Omental fat pad (tissue), 4 donors: ENCODE measurements around the gene AFAP1. TPM values are rescaled to one million over a fixed set of nuclear protein-coding genes. Genes with fewer than 3 reads are reported as not detected.

Source experiments
- ATAC-seq: fragments of 150-250 bp; one replicate; pipeline ENCODE4 v1.9.1; 2016; ENCODE audit warnings: mild to moderate bottlenecking, moderate library complexity; ENCODE audit not compliant: low FRiP score
- DNase-seq: peaks from one replicate; pipeline ENCODE4 v3.0.0-alpha.2; 2019; ENCODE audit warnings: low spot score
- total RNA-seq, 4 donors: library from RNA; depleted of rRNA; stranded (reverse); fragments of >200 nt; gene quantifications; one replicate each; pipeline ENCODE4 v1.1.0, GENCODE V29; 2016
- TF ChIP-seq, protein P1 (sequence below), 3 donors: fragments of 450-650 bp; IDR thresholded peaks; one replicate each; pipeline ENCODE4 v1.5.1; 2016 to 2017; ENCODE audit warnings: antibody characterized with exemption in 3 of 3, mild to moderate bottlenecking in 3 of 3, moderate library complexity in 2 of 3

Gene AFAP1, protein sequence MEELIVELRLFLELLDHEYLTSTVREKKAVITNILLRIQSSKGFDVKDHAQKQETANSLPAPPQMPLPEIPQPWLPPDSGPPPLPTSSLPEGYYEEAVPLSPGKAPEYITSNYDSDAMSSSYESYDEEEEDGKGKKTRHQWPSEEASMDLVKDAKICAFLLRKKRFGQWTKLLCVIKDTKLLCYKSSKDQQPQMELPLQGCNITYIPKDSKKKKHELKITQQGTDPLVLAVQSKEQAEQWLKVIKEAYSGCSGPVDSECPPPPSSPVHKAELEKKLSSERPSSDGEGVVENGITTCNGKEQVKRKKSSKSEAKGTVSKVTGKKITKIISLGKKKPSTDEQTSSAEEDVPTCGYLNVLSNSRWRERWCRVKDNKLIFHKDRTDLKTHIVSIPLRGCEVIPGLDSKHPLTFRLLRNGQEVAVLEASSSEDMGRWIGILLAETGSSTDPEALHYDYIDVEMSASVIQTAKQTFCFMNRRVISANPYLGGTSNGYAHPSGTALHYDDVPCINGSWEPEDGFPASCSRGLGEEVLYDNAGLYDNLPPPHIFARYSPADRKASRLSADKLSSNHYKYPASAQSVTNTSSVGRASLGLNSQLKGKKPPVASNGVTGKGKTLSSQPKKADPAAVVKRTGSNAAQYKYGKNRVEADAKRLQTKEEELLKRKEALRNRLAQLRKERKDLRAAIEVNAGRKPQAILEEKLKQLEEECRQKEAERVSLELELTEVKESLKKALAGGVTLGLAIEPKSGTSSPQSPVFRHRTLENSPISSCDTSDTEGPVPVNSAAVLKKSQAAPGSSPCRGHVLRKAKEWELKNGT
- 10 to 100 TPM; 24.6 to 35.5 (median 26.9) TPM for total RNA-seq

DNA sequence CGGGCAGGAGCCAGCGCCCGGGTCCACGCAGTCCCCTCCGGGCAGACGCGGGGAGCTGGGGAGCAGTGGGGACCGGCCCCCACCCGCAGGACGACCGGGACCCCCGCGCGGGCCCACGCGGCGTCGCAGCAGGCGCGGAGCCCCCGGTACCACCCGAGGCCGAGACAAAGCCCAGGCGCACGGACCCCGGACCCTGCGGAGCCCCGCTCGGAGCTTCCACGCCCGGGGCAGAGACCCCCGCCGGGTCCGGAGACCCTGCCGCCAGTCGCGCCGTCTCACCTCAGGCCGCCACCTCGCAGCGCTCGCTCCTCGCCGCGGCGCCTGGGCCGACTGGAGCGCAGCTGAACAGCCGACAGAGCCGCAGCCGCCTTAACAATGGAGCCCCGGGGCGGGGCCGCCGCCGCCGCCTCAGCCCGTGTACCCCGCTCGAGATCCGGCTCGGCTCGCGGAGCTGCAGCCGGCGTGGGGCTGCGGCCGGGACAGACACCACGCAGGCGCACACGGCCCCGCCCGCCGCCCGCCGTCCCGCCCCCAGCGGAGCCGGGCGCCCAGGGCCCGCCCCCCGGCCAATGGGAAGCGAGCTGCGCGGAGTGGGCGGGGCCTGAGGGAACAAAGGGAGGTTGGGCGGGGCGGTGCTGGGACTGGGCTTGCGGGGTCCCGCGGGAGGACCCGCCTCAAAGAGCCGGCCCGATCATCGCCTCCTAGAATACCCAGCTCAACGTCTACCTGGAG, at the start of gene AFAP1:
Gene AFAP1, minus strand, starts transcription at position 485 of the 732 bp plus-strand sequence. CDS start 67,783 bp downstream, outside the sequence.
- ATAC-seq (peak; percentile 91), DNase-seq (peak; percentile 64)
- TF ChIP-seq, protein P1, sequence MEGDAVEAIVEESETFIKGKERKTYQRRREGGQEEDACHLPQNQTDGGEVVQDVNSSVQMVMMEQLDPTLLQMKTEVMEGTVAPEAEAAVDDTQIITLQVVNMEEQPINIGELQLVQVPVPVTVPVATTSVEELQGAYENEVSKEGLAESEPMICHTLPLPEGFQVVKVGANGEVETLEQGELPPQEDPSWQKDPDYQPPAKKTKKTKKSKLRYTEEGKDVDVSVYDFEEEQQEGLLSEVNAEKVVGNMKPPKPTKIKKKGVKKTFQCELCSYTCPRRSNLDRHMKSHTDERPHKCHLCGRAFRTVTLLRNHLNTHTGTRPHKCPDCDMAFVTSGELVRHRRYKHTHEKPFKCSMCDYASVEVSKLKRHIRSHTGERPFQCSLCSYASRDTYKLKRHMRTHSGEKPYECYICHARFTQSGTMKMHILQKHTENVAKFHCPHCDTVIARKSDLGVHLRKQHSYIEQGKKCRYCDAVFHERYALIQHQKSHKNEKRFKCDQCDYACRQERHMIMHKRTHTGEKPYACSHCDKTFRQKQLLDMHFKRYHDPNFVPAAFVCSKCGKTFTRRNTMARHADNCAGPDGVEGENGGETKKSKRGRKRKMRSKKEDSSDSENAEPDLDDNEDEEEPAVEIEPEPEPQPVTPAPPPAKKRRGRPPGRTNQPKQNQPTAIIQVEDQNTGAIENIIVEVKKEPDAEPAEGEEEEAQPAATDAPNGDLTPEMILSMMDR (IDR thresholded peaks at IDR 0.05) = no peak

DNA sequence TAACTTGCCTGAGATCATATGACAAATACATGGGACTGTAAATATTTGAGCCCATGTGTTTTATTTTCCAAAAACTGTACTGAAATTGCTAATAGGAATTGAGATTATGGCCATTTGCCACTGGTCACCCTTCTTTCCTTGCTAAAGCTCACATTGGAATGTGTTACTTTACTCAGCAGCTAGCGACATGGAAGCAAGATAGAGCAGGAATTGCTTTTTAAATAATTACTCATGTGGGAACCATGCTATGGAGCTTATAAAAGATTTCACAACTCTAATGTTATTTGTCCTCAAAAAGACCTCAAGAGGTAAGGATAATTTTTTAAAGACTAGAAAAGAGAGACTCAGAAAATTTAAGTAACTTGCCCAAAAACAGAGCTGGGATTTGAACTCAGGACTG, 48.8 kb upstream of the AFAP1 start:
- TF ChIP-seq, protein P1 (IDR thresholded peaks at IDR 0.05) = no peak
- ATAC-seq (no peak), DNase-seq (no peak)

DNA sequence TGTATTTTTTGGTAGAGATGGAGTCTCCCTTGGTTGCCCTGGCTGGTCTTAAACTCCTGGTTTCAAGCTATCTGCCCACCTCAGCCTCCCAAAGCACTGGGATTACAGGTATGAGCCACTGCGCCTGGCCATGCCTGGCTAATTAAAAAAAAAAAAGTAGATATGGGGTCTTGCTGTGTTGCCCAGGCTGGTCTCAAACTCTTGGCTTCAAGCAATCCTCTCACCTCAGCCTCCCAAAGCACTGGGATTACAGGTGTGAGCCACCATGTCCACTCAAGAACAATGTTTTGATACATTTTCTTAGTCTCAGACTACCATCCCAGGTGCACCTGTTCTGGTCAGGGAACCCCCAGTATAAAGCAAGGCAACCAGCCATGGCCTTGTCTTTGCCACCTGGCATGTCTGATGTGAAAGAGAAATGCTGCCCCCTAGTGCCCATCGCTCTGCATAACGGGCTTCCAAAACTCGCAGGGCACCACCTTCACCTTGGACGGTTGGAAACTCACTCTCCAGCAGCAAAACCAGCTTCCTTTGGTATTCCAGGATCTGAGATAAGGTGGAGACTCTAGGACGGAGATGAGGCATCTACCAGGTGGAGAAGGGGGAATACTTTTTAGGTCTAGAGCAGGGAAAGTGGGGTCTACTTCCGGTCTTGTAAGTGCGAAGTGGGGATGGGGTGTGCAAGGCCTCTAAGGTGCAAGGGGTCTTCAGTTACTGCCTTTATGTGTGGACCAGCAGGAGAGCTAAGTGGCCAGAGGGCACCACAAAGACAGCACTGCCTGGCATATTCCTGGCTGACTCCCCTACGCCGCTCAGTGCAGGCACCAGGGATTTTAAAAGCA, 47.7 kb upstream of the AFAP1 start:
- DNase-seq (peak; percentile 78), ATAC-seq (peak; percentile 52)
- TF ChIP-seq, protein P1 (IDR thresholded peaks at IDR 0.05) = peak in 2 of 3 donors; percentile 37 to 45

GRCh38 chr4:7985891-7986441, 46.3 kb upstream of the AFAP1 start:
- DNase-seq = no peak
- TF ChIP-seq, protein P1 (IDR thresholded peaks at IDR 0.05) = no peak
- ATAC-seq = no peak

GRCh38 chr4:7985072-7985471, 45.4 kb upstream of the AFAP1 start:
- ATAC-seq (no peak), DNase-seq (no peak)
- TF ChIP-seq, protein P1 (IDR thresholded peaks at IDR 0.05) = no peak
